ENCODE data around the gene KCNIP1.

KCNIP1 gene

GRCh38 chr5:170700503-170700902, 196.7 kb downstream of the KCNIP1 start:
- intact Hi-C loops (cut with DNase I) = no loop called here
- no peak for DNase-seq

GRCh38 chr5:170701334-170701733, 197.5 kb downstream of the KCNIP1 start:
- DNase-seq = peak in 3 of 42 donors; percentile 1 to 22 (median 5)
- intact Hi-C loops (cut with DNase I) = no loop called here

- intact Hi-C loops (cut with DNase I) = no loop called here
Observed at GRCh38 chr5:170704417-170705192, 200.8 kb downstream of the KCNIP1 start.

GRCh38 chr5:170709640-170710039, 205.8 kb downstream of the KCNIP1 start:
- no peak for DNase-seq

More at GRCh38 chr5:170704417-170705192, 200.8 kb downstream of the KCNIP1 start:
- no peak for DNase-seq

GRCh38 chr5:170711300-170711699, 207.5 kb downstream of the KCNIP1 start:
- intact Hi-C loops (cut with DNase I) = no loop called here
- DNase-seq = no peak

More at GRCh38 chr5:170709640-170710039, 205.8 kb downstream of the KCNIP1 start:
- intact Hi-C loops (cut with DNase I) = no loop called here

- intact Hi-C loops (cut with DNase I) = no loop called here
- no peak for DNase-seq
Observed at GRCh38 chr5:170715141-170715540, 211.3 kb downstream of the KCNIP1 start.

- DNase-seq = no peak
- intact Hi-C loops (cut with DNase I) = no loop called here
Observed at GRCh38 chr5:170716396-170716795, 212.6 kb downstream of the KCNIP1 start.

- intact Hi-C loops (cut with DNase I) = no loop called here
- no peak for DNase-seq
Observed at GRCh38 chr5:170719551-170719950, 215.7 kb downstream of the KCNIP1 start.

- DNase-seq = no peak
- intact Hi-C loops (cut with DNase I) = no loop called here
Observed at GRCh38 chr5:170720179-170720578, 216.4 kb downstream of the KCNIP1 start.

GRCh38 chr5:170720984-170721383, 217.2 kb downstream of the KCNIP1 start:
- DNase-seq = peak in 1 of 42 donors; percentile 4
- intact Hi-C loops (cut with DNase I) = no loop called here

- DNase-seq = no peak
- intact Hi-C loops (cut with DNase I) = no loop called here
Observed at GRCh38 chr5:170721681-170722080, 217.9 kb downstream of the KCNIP1 start.

GRCh38 chr5:170722316-170722715, 218.5 kb downstream of the KCNIP1 start:
- intact Hi-C loops (cut with DNase I) = no loop called here
- no peak for DNase-seq

GRCh38 chr5:170731052-170731451, 227.2 kb downstream of the KCNIP1 start:
- intact Hi-C loops (cut with DNase I) = no loop called here

GRCh38 chr5:170732685-170733084, 228.9 kb downstream of the KCNIP1 start:
- no peak for DNase-seq
- intact Hi-C loops (cut with DNase I) = no loop called here

More at GRCh38 chr5:170731052-170731451, 227.2 kb downstream of the KCNIP1 start:
- no peak for DNase-seq

GRCh38 chr5:170736966-170737365, 233.1 kb downstream of the KCNIP1 start:
- intact Hi-C loops (cut with DNase I) = no loop called here
- peak in 2 of 42 donors; percentile 17 to 25 for DNase-seq

GRCh38 chr5:170737591-170737990, 233.8 kb downstream of the KCNIP1 start:
- DNase-seq = peak in 1 of 42 donors; percentile 9
- intact Hi-C loops (cut with DNase I) = no loop called here

- DNase-seq = peak in 2 of 42 donors; percentile 15 to 25
- intact Hi-C loops (cut with DNase I) = no loop called here
Observed at GRCh38 chr5:170738840-170739239, 235.0 kb downstream of the KCNIP1 start.

- DNase-seq = peak in 1 of 42 donors; percentile 31
- intact Hi-C loops (cut with DNase I) = no loop called here
Observed at GRCh38 chr5:170739446-170739845, 235.6 kb downstream of the KCNIP1 start.

- intact Hi-C loops (cut with DNase I) = loop anchor here (10.0 kb wide), 1 partner anchor 594 kb away; no protein-coding TSS in a partner anchor
- DNase-seq = peak in 2 of 42 donors; percentile 13 to 29
Observed at GRCh38 chr5:170740551-170741205, 236.9 kb downstream of the KCNIP1 start.

- intact Hi-C loops (cut with DNase I) = loop anchor here (10.0 kb wide), 1 partner anchor 593 kb away; no protein-coding TSS in a partner anchor
- peak in 2 of 42 donors; percentile 25 to 29 for DNase-seq
Observed at GRCh38 chr5:170741801-170742200, 238.0 kb downstream of the KCNIP1 start.

Data from head of caudate nucleus (tissue), 42 donors.